SU-DHL-6 (cell line): ENCODE measurements around the gene ZNF74.
"Not testable (repeated sequence)": the region's sequence is repeated elsewhere in the genome, so short reads cannot be mapped to it uniquely, and the experiment has no call there.

ENCODE experiments used
- CTCF ChIP-seq: fragments of 200-600 bp; sonication (generic); IDR thresholded peaks from one replicate; pipeline ENCODE4 v1.5.1; 2017; ENCODE audit warnings: antibody characterized with exemption, mild to moderate bottlenecking, low read length, moderate library complexity; ENCODE audit not compliant: insufficient read depth, poor library complexity, severe bottlenecking
- EZH2phosphoT487 ChIP-seq: fragments of 200-600 bp; sonication (generic), shearing (Covaris generic); conservative IDR thresholded peaks from 2 replicates; pipeline ENCODE4 v1.6.1; 2018; ENCODE audit warnings: mild to moderate bottlenecking, antibody characterized with exemption, low read length, moderate library complexity, mixed read lengths

- not testable (repeated sequence) for TF ChIP-seq CTCF, EZH2phosphoT487
Observed at GRCh38 chr22:20352536-20352935, 41.4 kb upstream of the ZNF74 start.
